Fibroblast of villous mesenchyme (primary cell): ENCODE data around the gene PLXNB2. TPM values are rescaled to one million over a fixed set of nuclear protein-coding genes. Genes with fewer than 3 reads are reported as not detected.

Source experiments
- DNase-seq: peaks from one replicate; pipeline ENCODE4 v3.0.0-alpha.2; 2010; ENCODE audit warnings: low read depth
- H3K4me3 ChIP-seq: 2 replicates; pipeline ENCODE4 v1.5.1; 2011; ENCODE audit warnings: low read depth, mild to moderate bottlenecking, low read length
- CTCF ChIP-seq: IDR thresholded peaks from 2 replicates; pipeline ENCODE4 v1.5.1; 2012; ENCODE audit warnings: low read depth, mild to moderate bottlenecking, low read length; ENCODE audit not compliant: insufficient read depth
- total RNA-seq: library from RNA; depleted of rRNA; stranded (reverse); fragments of >200 nt; gene quantifications from 2 replicates; pipeline ENCODE4 v1.2.3, GENCODE V29; 2012

The PLXNB2 gene
- total RNA-seq, 1 donor, result 168 TPM

DNA sequence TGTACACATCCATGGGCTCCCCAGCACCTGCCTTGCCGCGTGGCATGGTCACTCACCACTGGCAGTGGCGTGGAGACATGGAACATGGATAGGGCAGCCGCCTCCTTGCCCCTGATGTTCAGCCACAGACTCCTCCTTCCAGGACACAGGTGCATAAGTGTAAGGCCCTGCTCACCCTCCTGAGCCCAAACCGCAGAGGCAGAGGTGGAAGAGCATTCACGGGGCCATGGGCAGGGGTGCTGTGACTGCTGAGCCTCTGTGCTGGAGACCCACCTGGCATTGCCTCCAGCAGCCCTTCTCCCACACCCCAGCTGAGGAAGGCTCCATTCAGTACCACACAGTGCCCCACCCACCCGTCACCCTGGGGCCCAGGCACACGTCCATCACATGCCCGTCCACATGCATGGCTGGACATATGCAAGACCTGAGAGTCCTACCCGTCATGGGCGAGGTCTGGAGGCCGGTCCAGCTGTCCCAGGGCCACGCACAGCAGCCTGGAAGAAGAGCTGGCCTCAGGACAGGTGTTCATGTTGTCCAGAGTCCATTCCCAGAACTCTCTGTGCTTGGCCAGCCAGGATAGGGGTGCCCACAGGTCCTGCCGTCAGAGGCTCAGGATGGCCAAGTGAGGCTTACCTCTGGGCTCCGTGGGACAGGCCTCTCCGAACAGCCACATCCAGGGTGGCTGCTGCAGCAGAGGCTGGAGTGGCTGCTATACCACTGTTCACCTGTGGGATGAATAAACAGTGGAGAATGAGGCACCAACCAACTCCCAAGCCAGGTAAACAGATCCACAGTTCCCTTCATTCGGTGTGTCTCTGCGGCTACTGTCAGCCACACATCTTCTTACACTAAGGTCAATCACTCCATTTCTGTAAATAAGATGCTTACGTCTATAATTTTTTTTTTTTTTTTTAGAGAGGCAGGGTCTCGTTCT lies 60.9 kb downstream of the PLXNB2 start:
- no peak overlapping the region for H3K4me3 ChIP-seq
- no peak for DNase-seq
- TF ChIP-seq CTCF, result no peak

- no peak for TF ChIP-seq CTCF
- no peak for DNase-seq
Measured at GRCh38 chr22:50245214-50246072, 62.0 kb downstream of the PLXNB2 start.

DNA sequence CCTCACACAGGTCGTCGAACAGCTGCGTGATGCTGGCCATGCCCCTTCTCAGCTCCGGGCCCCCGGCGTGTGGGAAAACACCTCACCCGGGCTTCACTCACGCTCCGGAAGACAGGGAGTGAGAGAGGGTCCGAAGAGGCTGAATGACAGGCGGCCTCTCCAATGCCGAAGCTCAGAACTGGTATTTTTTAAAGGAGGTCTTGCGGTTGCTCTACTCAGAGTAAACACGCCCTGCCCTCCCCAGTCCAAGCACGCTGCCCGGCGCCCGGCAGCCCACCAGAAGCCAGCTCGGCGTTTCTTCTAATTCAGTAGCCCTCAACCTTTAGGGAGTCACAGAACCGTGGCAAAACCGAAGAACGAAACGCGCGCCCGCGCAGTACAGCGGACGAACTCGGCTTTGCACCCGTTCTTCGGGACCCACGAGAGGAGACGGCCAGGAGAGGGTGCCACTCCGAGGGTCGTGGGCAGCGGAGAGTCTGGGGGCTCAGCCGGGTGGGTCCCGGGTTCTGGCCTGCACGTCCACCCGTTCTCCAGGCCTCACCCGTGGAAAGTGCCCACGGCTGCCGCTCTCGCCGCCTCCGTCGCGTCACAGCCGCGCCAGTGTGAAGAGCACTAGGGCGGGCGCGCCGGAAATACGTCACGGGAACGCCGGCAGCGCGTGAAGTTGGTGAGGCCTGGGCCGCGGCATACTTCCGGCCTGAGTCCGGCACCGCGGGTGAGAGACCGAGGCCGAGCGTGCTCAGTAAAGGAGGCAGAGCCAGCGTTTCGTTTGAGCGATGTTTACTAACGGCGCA lies 62.8 kb downstream of the PLXNB2 start, which contains the start of gene TUBGCP6:
TSS of gene TUBGCP6 (minus strand) at position 604 of the 794 bp plus-strand sequence. CDS start at position 40, 564 bp downstream.
- DNase-seq, result peak; percentile 95
- H3K4me3 ChIP-seq, result peak within 1 kb of the TSS; percentile 94
- peak; percentile 27 for TF ChIP-seq CTCF

More at GRCh38 chr22:50245214-50246072, 62.0 kb downstream of the PLXNB2 start:
- peak overlapping the region; percentile 94 for H3K4me3 ChIP-seq

- DNase-seq, result no peak
- H3K4me3 ChIP-seq, result peak overlapping the region; percentile 94
Measured at GRCh38 chr22:50243685-50244419, 63.6 kb downstream of the PLXNB2 start.

DNA sequence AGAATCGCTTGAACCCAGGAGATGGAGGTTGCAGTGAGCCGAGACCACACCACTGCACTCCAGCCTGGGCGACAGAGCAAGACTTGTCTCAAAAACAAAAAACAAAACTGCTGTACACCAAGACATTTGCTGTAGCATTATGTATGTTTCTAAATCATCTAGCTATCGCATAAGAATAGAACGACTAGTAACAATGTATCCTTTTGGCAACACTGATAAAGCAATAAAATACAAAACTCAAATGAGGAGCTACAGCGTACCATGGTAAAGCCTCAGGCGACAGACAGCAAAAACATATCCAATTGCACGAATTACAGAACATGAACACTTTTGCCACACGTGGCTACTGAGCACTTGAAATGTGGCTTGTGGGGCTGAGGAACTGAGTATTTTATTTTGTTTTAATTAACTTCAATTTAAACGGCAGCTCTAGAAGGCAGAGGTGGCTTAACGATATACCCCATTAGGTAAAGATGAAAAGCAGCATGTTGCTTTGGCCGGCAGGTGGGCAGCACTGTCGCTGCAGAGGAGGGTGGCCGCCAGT lies 65.0 kb downstream of the PLXNB2 start:
- no peak for TF ChIP-seq CTCF
- peak; percentile 23 for DNase-seq
- peak overlapping the region; percentile 94 for H3K4me3 ChIP-seq

More at GRCh38 chr22:50243685-50244419, 63.6 kb downstream of the PLXNB2 start:
- no peak for TF ChIP-seq CTCF

DNA sequence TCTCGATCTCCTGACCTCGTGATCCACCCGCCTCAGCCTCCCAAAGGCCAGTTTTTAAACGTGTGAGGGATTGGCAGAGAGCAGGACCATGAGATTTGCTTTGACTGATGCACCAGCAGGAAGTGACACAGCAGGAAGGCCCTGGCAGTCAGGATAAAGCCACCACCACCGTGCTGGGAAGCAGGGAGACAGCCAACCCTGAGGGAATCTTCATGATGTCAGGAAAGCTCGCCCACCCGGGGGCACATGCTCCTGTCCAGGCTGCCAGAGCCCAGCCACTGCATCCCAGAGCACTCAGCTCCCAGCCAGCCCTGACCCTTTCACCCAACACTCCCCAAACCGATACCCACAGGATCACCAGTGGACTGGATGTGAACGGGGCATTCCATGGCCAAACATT lies 68.7 kb downstream of the PLXNB2 start:
- no peak overlapping the region for H3K4me3 ChIP-seq
- no peak for TF ChIP-seq CTCF
- no peak for DNase-seq
